Measurements from ENCODE around the gene KCNG3.

The KCNG3 gene

DNA sequence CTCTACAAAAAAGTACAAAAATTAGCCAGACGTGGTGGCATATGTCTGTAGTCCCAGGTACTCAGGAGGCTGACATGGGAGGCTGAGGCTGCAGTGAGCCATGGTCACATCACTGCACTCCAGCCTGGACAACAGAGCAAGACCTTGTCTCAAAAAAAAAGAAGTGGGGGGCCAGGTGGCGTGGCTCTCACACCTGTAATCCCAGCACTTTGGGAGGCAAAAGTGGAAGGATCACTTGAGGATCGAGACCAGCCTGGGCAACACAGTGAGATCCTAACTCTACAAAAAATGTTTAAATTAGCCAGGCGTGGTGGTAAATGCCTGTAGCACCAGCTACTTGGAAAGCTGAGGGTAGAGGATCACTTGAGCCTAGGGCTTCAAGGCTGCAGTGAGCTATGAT, 23.1 kb downstream of the KCNG3 start:
- H3K27ac Mint-ChIP-seq (ENCODE audit: low read depth): no peak overlapping the region
- no peak for ATAC-seq (replicated peaks; ENCODE audit: extremely low read depth, poor library complexity, severe bottlenecking)
- no peaks in the 10 kb centered on the region for H3K36me3 Mint-ChIP-seq (ENCODE audit: insufficient read depth)
- H3K9me3 Mint-ChIP-seq: no peaks in the 10 kb centered on the region
- H3K27me3 Mint-ChIP-seq: no peaks in the 10 kb centered on the region
- no peak for DNase-seq (ENCODE audit: low spot score in 2 of 2)
- H3K4me3 Mint-ChIP-seq: no peak overlapping the region
- H3K4me1 Mint-ChIP-seq: no peaks in the 10 kb centered on the region

DNA sequence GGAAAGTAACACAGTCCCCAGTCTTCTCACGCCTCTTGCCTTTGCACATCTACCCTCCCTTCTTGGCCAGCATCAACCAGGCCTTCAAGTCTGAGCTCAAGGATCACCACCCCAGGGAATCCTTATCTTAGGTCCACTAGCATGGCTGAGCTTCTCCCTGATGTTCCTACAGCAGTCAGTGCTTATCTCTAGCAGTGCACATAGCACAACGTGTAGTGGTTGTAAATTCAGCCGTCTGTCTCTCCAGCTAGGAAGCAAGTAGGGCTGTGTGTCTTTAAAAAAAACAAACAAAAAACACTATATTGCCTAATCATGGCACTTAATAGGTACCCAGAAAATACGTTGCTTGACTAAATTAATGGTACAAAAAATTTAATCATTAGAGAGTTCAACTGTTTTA, 29.2 kb downstream of the KCNG3 start:
- Mint-ChIP-seq H3K36me3 (ENCODE audit: insufficient read depth) (no peaks in the 10 kb centered on the region), H3K9me3 (no peaks in the 10 kb centered on the region), H3K4me3 (no peak overlapping the region), H3K27ac (ENCODE audit: low read depth) (no peak overlapping the region), H3K4me1 (no peaks in the 10 kb centered on the region), H3K27me3 (peaks cover 4% of the 10 kb centered on the region)
- DNase-seq (ENCODE audit: low spot score in 2 of 2) (no peak), ATAC-seq (replicated peaks; ENCODE audit: extremely low read depth, poor library complexity, severe bottlenecking) (no peak)

DNA sequence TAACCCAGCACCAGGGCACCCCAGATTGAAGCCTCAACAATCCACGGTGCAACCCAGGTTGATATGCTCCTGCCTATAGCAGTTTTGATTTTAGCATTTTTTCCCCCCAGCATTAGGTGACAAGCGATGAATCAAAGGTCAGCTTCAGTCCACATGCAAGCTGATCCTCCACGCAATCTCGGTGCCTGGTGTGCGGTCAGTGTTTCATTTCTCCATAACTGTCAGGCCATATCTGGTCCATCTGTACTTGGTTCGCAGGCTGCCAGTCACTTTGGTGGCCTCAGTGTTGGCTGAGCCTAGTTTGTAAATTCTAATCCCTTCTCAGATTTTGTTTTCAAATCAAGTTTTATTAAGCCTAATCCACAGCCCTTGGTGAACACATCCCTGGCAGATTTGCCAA, 30.2 kb downstream of the KCNG3 start:
- no peak for ATAC-seq (replicated peaks; ENCODE audit: extremely low read depth, poor library complexity, severe bottlenecking)
- H3K27me3 Mint-ChIP-seq: peaks cover 14% of the 10 kb centered on the region
- H3K9me3 Mint-ChIP-seq: no peaks in the 10 kb centered on the region
- no peaks in the 10 kb centered on the region for H3K4me1 Mint-ChIP-seq
- DNase-seq (ENCODE audit: low spot score in 2 of 2): no peak
- no peak overlapping the region for H3K27ac Mint-ChIP-seq (ENCODE audit: low read depth)
- no peaks in the 10 kb centered on the region for H3K36me3 Mint-ChIP-seq (ENCODE audit: insufficient read depth)
- H3K4me3 Mint-ChIP-seq: no peak overlapping the region

DNA sequence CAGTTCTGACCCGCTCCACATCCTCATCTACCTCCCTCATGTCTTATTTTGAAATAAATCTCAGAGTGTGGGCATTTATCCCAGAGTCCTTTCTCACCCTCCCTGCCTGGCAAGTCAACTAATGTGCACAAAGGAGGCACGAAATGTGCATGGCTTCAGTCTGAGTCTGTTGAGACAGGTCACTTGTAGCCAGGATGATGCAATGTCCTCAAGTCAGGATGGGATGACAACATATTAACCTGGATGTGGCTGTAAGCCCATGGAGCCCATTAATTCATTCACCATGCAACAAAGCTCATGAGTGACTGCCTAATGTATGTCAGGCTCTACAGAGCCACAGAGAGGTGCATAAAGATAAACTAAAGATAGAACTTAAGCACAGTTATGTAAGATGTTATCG, 34.5 kb downstream of the KCNG3 start:
- no peaks in the 10 kb centered on the region for H3K9me3 Mint-ChIP-seq
- no peak overlapping the region for H3K4me3 Mint-ChIP-seq
- no peak for DNase-seq (ENCODE audit: low spot score in 2 of 2)
- H3K36me3 Mint-ChIP-seq (ENCODE audit: insufficient read depth): no peaks in the 10 kb centered on the region
- ATAC-seq (replicated peaks; ENCODE audit: extremely low read depth, poor library complexity, severe bottlenecking): no peak
- no peak overlapping the region for H3K27ac Mint-ChIP-seq (ENCODE audit: low read depth)
- no peaks in the 10 kb centered on the region for H3K4me1 Mint-ChIP-seq
- H3K27me3 Mint-ChIP-seq: peaks cover 39% of the 10 kb centered on the region

DNA sequence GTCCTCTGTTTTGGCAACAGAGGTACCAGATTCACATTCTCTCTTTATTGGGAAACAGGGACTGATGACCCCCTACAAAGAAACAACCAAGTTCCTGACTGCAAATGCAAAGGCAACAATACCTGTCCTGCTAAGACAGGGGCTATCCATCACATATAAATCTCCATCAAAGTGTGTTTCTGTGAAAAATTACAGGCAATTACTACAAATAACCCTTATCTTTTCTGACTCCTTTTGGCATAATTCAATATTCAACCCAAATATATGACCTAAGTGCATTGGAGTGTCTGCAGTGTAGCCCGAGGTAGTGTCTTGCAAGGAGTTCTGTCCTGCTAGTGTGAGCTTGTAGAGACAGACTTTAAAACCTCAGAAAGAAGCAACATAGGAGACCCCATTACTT, 35.4 kb downstream of the KCNG3 start:
- Mint-ChIP-seq H3K4me3 (no peak overlapping the region), H3K36me3 (ENCODE audit: insufficient read depth) (no peaks in the 10 kb centered on the region), H3K9me3 (no peaks in the 10 kb centered on the region), H3K27ac (ENCODE audit: low read depth) (no peak overlapping the region), H3K27me3 (peaks cover 46% of the 10 kb centered on the region), H3K4me1 (no peaks in the 10 kb centered on the region)
- DNase-seq (ENCODE audit: low spot score in 2 of 2): no peak
- no peak for ATAC-seq (replicated peaks; ENCODE audit: extremely low read depth, poor library complexity, severe bottlenecking)

DNA sequence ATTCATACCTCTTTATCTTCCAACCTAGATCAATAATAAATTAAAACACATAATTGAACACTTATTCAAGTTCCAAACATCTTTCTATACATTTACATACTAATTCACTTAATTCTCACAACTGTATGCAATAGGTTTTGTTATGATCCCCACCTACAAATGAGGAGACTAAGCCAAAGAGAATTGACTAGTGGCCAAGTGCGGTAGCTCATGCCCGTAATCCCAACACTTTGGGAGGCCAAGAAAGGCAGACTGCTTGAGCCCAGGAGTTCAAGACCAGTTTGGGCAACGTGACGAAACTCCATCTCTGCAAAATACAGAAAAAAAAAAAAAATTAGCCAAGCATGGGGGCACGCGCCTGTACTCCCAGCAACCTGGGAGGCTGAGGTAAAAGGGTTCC, 36.8 kb downstream of the KCNG3 start:
- ATAC-seq (replicated peaks; ENCODE audit: extremely low read depth, poor library complexity, severe bottlenecking): no peak
- H3K27ac Mint-ChIP-seq (ENCODE audit: low read depth): no peak overlapping the region
- DNase-seq (ENCODE audit: low spot score in 2 of 2): no peak
- H3K9me3 Mint-ChIP-seq: no peaks in the 10 kb centered on the region
- no peaks in the 10 kb centered on the region for H3K36me3 Mint-ChIP-seq (ENCODE audit: insufficient read depth)
- no peak overlapping the region for H3K4me3 Mint-ChIP-seq
- H3K4me1 Mint-ChIP-seq: no peaks in the 10 kb centered on the region
- H3K27me3 Mint-ChIP-seq: peaks cover 59% of the 10 kb centered on the region

DNA sequence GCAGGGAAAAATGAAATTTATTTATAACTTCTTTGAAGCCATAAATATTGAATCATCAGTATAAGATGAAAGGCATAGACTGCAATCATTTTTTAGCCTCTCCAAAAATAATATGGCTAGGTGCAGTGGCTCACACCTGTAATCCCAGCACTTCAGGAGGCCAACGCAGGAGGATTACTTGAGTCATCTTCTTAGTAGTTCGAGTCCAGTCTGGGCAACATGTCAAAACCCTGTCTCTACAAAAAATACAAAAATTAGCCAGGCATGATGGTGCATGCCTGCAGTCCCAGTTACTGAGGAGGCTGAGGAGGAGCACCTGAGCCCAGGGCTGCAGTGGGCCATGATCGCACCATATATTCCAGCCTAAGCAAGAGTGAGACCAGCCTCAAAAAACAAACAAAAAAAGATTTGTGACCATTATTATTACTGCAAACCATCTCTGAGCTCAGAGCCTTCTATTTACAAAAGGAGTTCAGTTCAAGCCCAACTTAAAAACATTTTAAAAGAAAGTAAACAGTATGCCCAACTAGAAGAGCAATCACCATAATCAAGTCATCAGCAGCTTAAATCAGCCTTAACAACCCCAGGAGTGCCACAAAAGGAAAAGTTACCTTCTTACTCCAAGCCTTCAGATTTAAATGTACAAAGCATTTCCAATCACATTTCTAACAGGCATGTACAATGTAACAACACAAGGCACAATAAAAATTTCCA, 37.5 kb downstream of the KCNG3 start:
- Mint-ChIP-seq H3K4me1 (no peaks in the 10 kb centered on the region), H3K9me3 (no peaks in the 10 kb centered on the region), H3K36me3 (ENCODE audit: insufficient read depth) (no peaks in the 10 kb centered on the region), H3K4me3 (no peak overlapping the region), H3K27ac (ENCODE audit: low read depth) (no peak overlapping the region), H3K27me3 (peaks cover 63% of the 10 kb centered on the region)
- no peak for ATAC-seq (replicated peaks; ENCODE audit: extremely low read depth, poor library complexity, severe bottlenecking)
- no peak for DNase-seq (ENCODE audit: low spot score in 2 of 2)

DNA sequence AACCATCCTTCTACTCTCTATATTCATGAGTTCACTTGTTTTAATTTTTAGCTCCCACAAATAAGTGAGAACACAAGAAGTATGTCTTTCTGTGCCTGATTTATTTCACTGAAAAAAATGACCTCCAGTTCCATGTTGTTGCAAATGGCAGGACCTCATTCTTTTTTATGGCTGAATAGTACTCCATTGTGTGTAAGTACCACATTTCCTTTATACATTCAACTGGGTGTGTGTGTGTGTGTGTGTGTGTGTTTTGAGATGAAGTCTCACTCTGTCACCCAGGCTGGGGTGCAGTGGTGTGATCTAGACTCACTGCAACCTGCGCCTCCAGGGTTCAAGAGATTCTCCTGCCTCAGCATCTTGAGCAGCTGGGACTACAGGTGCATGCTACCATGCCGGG, 41.2 kb downstream of the KCNG3 start:
- Mint-ChIP-seq H3K4me1 (no peaks in the 10 kb centered on the region), H3K4me3 (no peak overlapping the region), H3K9me3 (no peaks in the 10 kb centered on the region), H3K36me3 (ENCODE audit: insufficient read depth) (no peaks in the 10 kb centered on the region), H3K27ac (ENCODE audit: low read depth) (no peak overlapping the region), H3K27me3 (peaks cover 51% of the 10 kb centered on the region)
- DNase-seq (ENCODE audit: low spot score in 2 of 2): no peak
- ATAC-seq (replicated peaks; ENCODE audit: extremely low read depth, poor library complexity, severe bottlenecking): no peak

DNA sequence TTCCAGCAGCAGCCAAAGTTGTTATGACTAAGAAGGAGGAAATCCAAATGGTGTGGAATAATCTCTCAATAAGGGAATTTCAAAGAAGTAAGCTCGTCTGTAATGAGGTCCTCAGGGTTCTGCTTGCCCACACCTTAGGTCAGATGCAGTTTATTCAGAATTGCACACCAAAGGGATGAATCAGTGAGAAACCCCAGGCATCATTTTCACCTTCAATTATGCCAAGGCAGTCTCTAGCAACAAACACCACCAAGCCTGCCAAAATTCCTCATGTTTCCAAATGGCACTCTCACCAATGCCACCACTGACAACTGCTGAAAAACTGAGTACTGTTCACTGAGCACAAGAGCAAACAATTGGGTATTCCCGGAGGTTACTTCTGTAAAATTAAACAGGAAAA, 43.6 kb downstream of the KCNG3 start:
- Mint-ChIP-seq H3K4me3 (no peak overlapping the region), H3K4me1 (no peaks in the 10 kb centered on the region), H3K27ac (ENCODE audit: low read depth) (no peak overlapping the region), H3K27me3 (peaks cover 40% of the 10 kb centered on the region), H3K36me3 (ENCODE audit: insufficient read depth) (no peaks in the 10 kb centered on the region), H3K9me3 (no peaks in the 10 kb centered on the region)
- no peak for DNase-seq (ENCODE audit: low spot score in 2 of 2)
- no peak for ATAC-seq (replicated peaks; ENCODE audit: extremely low read depth, poor library complexity, severe bottlenecking)

DNA sequence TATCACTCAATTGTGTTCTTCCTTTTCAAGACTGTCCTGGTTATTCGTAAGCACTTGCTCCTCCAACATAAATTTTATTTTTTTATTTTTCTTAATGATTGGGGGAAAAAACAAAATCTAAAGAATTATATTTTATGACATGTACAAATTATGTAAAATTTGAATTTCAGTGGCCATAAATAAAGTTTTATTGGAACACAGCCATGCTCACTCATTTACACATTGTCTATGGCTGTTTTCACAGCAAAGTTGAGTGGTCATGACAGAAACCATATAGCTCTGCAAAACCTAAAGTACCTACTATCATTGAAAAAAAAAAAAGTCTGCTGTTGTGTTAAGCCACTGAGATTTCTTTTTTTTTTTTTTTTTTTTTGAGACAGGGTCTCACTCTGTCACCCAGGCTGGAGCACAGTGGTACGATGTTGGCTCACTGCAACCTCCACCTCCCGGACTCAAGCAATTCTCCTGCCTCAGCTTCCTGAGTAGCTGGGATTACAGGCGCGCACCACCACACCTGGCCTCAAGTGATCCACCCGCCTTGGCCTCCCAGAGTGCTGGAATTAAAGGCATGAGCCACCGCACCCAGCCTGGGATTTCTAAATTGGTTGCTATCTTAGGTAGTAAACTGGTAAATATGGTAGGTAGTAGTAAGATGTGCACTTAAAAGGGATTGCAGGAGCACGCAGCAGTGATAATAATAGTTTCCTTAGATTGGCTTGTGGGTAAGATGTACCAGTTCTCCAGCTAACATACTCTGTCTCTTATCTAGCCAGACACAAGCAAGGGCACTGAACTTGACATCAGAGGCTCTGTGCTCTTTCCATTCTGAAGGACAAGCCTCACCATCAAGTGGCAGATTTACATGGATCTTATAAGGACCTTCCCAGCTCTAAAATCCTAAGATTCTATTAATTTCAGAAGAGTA, 44.4 kb downstream of the KCNG3 start:
- no peak for DNase-seq (ENCODE audit: low spot score in 2 of 2)
- no peaks in the 10 kb centered on the region for H3K36me3 Mint-ChIP-seq (ENCODE audit: insufficient read depth)
- peaks cover 47% of the 10 kb centered on the region for H3K27me3 Mint-ChIP-seq
- no peaks in the 10 kb centered on the region for H3K9me3 Mint-ChIP-seq
- no peak overlapping the region for H3K4me3 Mint-ChIP-seq
- no peaks in the 10 kb centered on the region for H3K4me1 Mint-ChIP-seq
- no peak for ATAC-seq (replicated peaks; ENCODE audit: extremely low read depth, poor library complexity, severe bottlenecking)
- no peak overlapping the region for H3K27ac Mint-ChIP-seq (ENCODE audit: low read depth)

DNA sequence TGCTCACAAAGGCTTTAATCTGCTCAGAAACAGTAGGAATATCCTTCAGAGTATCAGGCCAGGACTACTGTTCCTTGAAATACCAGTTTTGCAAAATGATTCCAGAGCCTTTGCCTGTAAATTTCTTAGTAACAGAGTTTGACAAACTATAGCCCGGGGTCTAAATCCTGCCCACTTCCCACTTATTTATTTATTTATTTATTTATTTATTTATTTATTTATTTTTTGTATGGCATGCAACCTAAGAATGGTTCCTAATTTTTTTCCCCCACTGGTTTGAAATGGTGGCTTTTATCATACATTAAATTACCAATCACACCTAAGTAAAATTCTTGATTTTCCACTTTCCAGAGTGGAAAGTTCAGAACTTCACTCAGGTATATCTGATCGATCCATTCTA, 45.6 kb downstream of the KCNG3 start:
- no peak for ATAC-seq (replicated peaks; ENCODE audit: extremely low read depth, poor library complexity, severe bottlenecking)
- Mint-ChIP-seq H3K4me3 (no peak overlapping the region), H3K36me3 (ENCODE audit: insufficient read depth) (no peaks in the 10 kb centered on the region), H3K4me1 (no peaks in the 10 kb centered on the region), H3K27ac (ENCODE audit: low read depth) (no peak overlapping the region), H3K9me3 (no peaks in the 10 kb centered on the region), H3K27me3 (peaks cover 38% of the 10 kb centered on the region)
- DNase-seq (ENCODE audit: low spot score in 2 of 2): no peak

DNA sequence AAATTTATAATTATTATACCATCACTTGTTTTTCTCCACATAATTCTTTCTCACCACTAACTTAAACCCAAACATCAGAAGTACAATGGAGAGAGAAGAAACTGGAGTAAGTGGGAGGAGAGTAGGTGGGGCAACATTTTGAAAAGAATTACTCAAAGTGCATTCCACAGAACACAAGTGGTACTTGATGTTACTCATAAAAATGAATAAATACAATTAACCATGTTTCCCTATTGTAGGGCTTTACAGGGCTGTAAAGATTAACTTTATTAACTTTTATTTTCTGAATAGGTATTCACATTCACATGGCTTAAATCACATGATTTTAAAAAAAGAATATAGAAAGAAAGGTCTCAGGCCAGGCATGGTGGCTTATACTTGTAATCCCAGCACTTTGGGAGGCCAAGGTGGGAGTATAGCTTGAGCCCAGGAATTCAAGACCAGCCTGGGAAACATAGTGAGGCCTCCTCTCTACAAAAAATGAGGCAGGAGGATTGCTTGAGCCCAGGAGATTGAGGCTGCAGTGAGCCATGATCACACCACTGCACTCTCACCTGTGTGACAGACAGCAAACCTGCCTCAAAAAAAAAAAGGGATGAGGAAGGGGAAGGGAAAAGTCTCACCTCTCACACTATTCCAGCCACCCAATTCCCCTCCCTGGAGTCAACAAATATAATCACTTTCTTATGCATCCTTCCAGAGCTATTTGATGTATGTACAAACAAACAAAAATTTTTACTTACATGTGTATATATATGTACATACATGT, 47.1 kb downstream of the KCNG3 start:
- no peaks in the 10 kb centered on the region for H3K36me3 Mint-ChIP-seq (ENCODE audit: insufficient read depth)
- DNase-seq (ENCODE audit: low spot score in 2 of 2) (no peak), ATAC-seq (replicated peaks; ENCODE audit: extremely low read depth, poor library complexity, severe bottlenecking) (no peak)
- H3K27me3 Mint-ChIP-seq: peaks cover 32% of the 10 kb centered on the region
- no peaks in the 10 kb centered on the region for H3K4me1 Mint-ChIP-seq
- H3K27ac Mint-ChIP-seq (ENCODE audit: low read depth): no peak overlapping the region
- no peak overlapping the region for H3K4me3 Mint-ChIP-seq
- H3K9me3 Mint-ChIP-seq: no peaks in the 10 kb centered on the region
